Tibial artery (tissue), 4 donors: ENCODE results near the gene USP3.

Experiments used
- DNase-seq, 2 donors: peaks; one replicate each; pipeline ENCODE4 v3.0.0-alpha.2; 2019
- H3K27ac ChIP-seq, 2 donors: fragments of 200-600 bp; sonication (generic) in 1 of 2; 1 replicate in 1 of 2; 2 replicates in 1 of 2; pipeline ENCODE4 v1.5.1; 2018 to 2019; ENCODE audit warnings: mild to moderate bottlenecking in 1 of 2
- H3K27me3 ChIP-seq, 2 donors: fragments of 200-600 bp; sonication (generic) in 1 of 2; one replicate each; pipeline versions ENCODE4 v1.5.1 to v1.6.0; 2016 to 2019
- H3K36me3 ChIP-seq, 3 donors: fragments of 200-600 bp; sonication (generic) in 2 of 3; one replicate each; pipeline ENCODE4 v1.5.1; 2016 to 2019; ENCODE audit warnings: mild to moderate bottlenecking in 2 of 3
- H3K4me1 ChIP-seq, 4 donors: fragments of 200-600 bp; sonication (generic) in 2 of 4; 1 replicate in 3 of 4; 2 replicates in 1 of 4; pipeline ENCODE4 v1.5.1; 2016 to 2019
- H3K4me3 ChIP-seq, 2 donors: fragments of 200-600 bp; sonication (generic) in 1 of 2; 1 replicate in 1 of 2; 2 replicates in 1 of 2; pipeline ENCODE4 v1.5.1; 2018 to 2019; ENCODE audit warnings: mild to moderate bottlenecking in 2 of 2
- H3K9me3 ChIP-seq, 3 donors: fragments of 200-600 bp; sonication (generic) in 1 of 3; one replicate each; pipeline ENCODE4 v1.5.1; 2016 to 2019
- CTCF ChIP-seq, 2 experiments: fragments of 200-600 bp in 1 of 2; fragments of 450-650 bp in 1 of 2; IDR thresholded peaks; one replicate each; pipeline ENCODE4 v1.5.1; 2017 to 2019; ENCODE audit warnings: antibody characterized with exemption in 2 of 2, mild to moderate bottlenecking in 1 of 2, moderate library complexity in 1 of 2
- intact Hi-C: fragments of 100-400 bp; cut with DNase I; formaldehyde crosslinking; loops from one replicate; pipeline ENCODE4 v1.15.0; 2023; ENCODE audit warnings: low total_unique reads

The USP3 gene

DNA sequence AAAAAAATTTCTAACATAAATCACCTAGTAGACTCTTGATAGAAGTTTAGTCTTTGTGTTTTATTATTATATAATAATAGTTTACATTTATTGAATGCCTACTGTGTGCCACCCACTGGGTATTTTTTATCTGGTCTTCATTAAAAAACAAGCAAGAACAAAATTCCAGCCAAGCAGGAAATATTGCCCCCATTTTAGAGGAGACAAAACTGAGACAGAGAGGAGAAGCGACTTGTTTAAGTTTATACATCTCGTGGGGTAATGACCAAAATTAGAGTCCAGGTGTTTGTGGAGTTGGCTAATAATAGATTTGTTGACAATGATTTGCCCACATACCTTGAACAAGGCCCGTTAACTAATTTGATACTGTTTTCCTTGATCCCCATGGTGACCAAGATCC lies 59.7 kb downstream of the USP3 start:
- intact Hi-C loops = no loop called here
- no peak for TF ChIP-seq CTCF (IDR thresholded peaks at IDR 0.05)

GRCh38 chr15:63565536-63566186 lies 61.3 kb downstream of the USP3 start:
- TF ChIP-seq CTCF (IDR thresholded peaks at IDR 0.05) = no peak
- intact Hi-C loops = no loop called here
- Histone ChIP-seq H3K4me1 (no peaks in the 10 kb centered on the region), H3K27me3 (no peaks in the 10 kb centered on the region), H3K36me3 (peaks cover 30 to 80% (median 77%) of the 10 kb centered on the region in 3 donors), H3K4me3 (no peak overlapping the region), H3K27ac (no peak overlapping the region), H3K9me3 (no peaks in the 10 kb centered on the region)
- DNase-seq = no peak

More for the DNA sequence above, 59.7 kb downstream of the USP3 start:
- H3K4me3 ChIP-seq = no peak overlapping the region
- H3K4me1 ChIP-seq = no peaks in the 10 kb centered on the region
- no peak overlapping the region for H3K27ac ChIP-seq
- peaks cover 30 to 78% (median 71%) of the 10 kb centered on the region in 3 donors for H3K36me3 ChIP-seq
- DNase-seq = no peak
- H3K9me3 ChIP-seq = no peaks in the 10 kb centered on the region
- H3K27me3 ChIP-seq = no peaks in the 10 kb centered on the region

- no peak for TF ChIP-seq CTCF (IDR thresholded peaks at IDR 0.05)
- peaks cover 0 to 2% (median 0%) of the 10 kb centered on the region in 4 donors for H3K4me1 ChIP-seq
- peaks cover 29 to 46% (median 30%) of the 10 kb centered on the region in 3 donors for H3K36me3 ChIP-seq
- H3K27me3 ChIP-seq = no peaks in the 10 kb centered on the region
- DNase-seq = no peak
- H3K27ac ChIP-seq = no peak overlapping the region
- intact Hi-C loops = no loop called here
- no peaks in the 10 kb centered on the region for H3K9me3 ChIP-seq
- no peak overlapping the region for H3K4me3 ChIP-seq
Observed at GRCh38 chr15:63572749-63573464, 68.5 kb downstream of the USP3 start.

DNA sequence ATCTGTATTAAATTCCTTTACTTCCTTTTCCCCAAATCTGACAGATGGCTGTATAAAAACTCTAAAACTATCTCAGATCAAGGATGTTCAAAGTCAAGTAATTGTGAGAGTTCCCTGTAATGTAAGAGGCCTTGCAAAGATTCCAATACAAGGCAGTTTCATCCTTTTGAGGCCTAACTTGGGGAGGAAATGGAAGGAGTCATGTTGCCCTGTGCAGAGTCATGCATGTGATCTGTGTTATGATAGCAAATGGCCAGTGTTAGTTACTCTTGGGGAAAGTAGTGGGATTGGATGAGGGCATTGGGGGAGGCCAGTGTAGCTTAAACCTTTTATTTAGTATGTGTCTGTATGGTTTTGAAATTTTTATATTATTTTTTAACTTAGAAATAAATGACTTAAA lies 69.1 kb downstream of the USP3 start:
- no peak for DNase-seq
- no peak overlapping the region for H3K4me3 ChIP-seq
- peaks cover 0 to 2% (median 0%) of the 10 kb centered on the region in 4 donors for H3K4me1 ChIP-seq
- no peaks in the 10 kb centered on the region for H3K27me3 ChIP-seq
- peaks cover 23 to 43% (median 30%) of the 10 kb centered on the region in 3 donors for H3K36me3 ChIP-seq
- H3K27ac ChIP-seq = no peak overlapping the region
- no peak for TF ChIP-seq CTCF (IDR thresholded peaks at IDR 0.05)
- no peaks in the 10 kb centered on the region for H3K9me3 ChIP-seq
- intact Hi-C loops = no loop called here

DNA sequence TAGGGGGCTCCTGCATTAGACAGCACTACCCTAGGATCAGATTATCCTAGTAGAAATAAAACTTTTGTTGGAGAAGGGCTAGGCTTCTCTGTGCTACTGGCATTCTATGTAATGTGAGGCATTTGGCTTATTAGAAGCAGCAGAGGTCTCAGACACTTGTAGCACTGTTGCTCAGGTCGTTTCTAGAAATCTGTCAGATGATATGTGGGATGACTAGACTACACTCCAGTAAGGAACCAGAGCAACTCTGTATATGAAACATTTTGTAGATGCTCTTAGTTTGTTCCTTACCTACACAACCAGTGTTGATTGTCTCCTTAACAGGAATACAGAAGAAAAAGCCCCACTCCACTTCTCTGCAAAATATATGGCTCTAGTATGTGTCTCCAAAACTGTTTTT lies 70.9 kb downstream of the USP3 start:
- no peak overlapping the region for H3K4me3 ChIP-seq
- intact Hi-C loops = no loop called here
- TF ChIP-seq CTCF (IDR thresholded peaks at IDR 0.05) = no peak
- H3K36me3 ChIP-seq = peaks cover 14 to 37% (median 27%) of the 10 kb centered on the region in 3 donors
- no peaks in the 10 kb centered on the region for H3K27me3 ChIP-seq
- no peak overlapping the region for H3K27ac ChIP-seq
- H3K9me3 ChIP-seq = no peaks in the 10 kb centered on the region
- DNase-seq = no peak
- H3K4me1 ChIP-seq = peaks cover 0 to 2% (median 0%) of the 10 kb centered on the region in 4 donors
